ENCODE data around the gene CLEC16A.
"Not testable (repeated sequence)": the region's sequence is repeated elsewhere in the genome, so short reads cannot be mapped to it uniquely, and the experiment has no call there.

The CLEC16A gene

GRCh38 chr16:11095935-11096334, 151.6 kb downstream of the CLEC16A start:
- in situ Hi-C loops (cut with MboI; ENCODE audit: low pct_unique_long_range_greater_than_20kb, low sequenced_read_pairs): no loop called here

GRCh38 chr16:11097094-11097786, 152.9 kb downstream of the CLEC16A start:
- DNase-seq: no peak

More at GRCh38 chr16:11095935-11096334, 151.6 kb downstream of the CLEC16A start:
- no peak for DNase-seq

GRCh38 chr16:11097787-11098167, 153.4 kb downstream of the CLEC16A start:
- in situ Hi-C loops (cut with MboI; ENCODE audit: low pct_unique_long_range_greater_than_20kb, low sequenced_read_pairs): no loop called here
- DNase-seq: no peak

More at GRCh38 chr16:11097094-11097786, 152.9 kb downstream of the CLEC16A start:
- in situ Hi-C loops (cut with MboI; ENCODE audit: low pct_unique_long_range_greater_than_20kb, low sequenced_read_pairs): no loop called here

- in situ Hi-C loops (cut with MboI; ENCODE audit: low pct_unique_long_range_greater_than_20kb, low sequenced_read_pairs): no loop called here
- DNase-seq: no peak
Measured at GRCh38 chr16:11098601-11099390, 154.4 kb downstream of the CLEC16A start.

DNA sequence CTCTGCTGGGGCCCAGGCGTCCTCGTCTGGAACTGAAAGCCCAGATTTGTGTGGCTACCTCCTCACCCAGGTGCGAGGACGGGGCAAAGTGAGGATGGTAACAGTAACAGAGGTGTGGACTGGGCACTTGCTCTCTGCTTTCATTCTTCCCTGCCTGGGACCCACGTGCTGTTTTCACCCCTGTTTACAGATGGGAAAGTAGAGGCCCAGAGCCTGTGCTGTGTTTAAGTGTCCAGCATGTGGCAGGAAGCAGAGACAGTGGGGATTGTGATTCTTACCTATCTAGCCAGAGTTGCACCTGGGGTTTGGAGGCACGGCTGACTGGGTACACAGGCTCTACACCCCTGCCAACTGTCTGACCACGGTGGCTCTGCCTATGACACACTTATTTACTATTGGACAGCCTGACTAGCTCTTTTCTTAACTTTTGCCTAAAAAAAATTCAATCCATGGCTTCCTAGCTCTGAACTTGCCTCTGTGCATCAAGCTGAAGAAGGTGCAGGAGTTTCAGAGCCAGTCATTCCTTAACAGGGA, 155.4 kb downstream of the CLEC16A start:
- no peak for DNase-seq
- in situ Hi-C loops (cut with MboI; ENCODE audit: low pct_unique_long_range_greater_than_20kb, low sequenced_read_pairs): no loop called here

- in situ Hi-C loops (cut with MboI; ENCODE audit: low pct_unique_long_range_greater_than_20kb, low sequenced_read_pairs): no loop called here
- DNase-seq: peak; percentile 44
Measured at GRCh38 chr16:11100239-11100750, 155.9 kb downstream of the CLEC16A start.

- DNase-seq: no peak
- in situ Hi-C loops (cut with MboI; ENCODE audit: low pct_unique_long_range_greater_than_20kb, low sequenced_read_pairs): no loop called here
Measured at GRCh38 chr16:11101283-11101682, 156.9 kb downstream of the CLEC16A start.

GRCh38 chr16:11101695-11102522, 157.5 kb downstream of the CLEC16A start:
- in situ Hi-C loops (cut with MboI; ENCODE audit: low pct_unique_long_range_greater_than_20kb, low sequenced_read_pairs): no loop called here
- no peak for DNase-seq

DNA sequence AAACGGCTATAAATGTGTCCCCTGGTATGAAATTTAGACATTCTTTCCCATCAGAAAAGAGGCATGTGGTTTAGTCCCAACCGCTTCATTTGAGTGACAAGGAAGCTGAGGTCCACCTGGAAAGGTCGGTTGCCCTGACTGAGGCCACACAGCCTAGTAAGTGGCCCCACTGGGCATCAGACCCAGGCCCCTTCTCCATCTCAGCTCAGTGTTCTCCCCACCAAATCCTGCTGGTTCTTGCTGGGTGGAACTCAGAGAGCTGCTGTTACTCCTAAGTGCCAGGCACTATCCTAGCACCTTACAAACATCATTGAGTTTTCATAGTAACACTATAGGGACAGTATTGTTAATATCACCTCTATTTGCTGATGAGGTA, 158.1 kb downstream of the CLEC16A start:
- no peak for DNase-seq
- in situ Hi-C loops (cut with MboI; ENCODE audit: low pct_unique_long_range_greater_than_20kb, low sequenced_read_pairs): no loop called here

DNA sequence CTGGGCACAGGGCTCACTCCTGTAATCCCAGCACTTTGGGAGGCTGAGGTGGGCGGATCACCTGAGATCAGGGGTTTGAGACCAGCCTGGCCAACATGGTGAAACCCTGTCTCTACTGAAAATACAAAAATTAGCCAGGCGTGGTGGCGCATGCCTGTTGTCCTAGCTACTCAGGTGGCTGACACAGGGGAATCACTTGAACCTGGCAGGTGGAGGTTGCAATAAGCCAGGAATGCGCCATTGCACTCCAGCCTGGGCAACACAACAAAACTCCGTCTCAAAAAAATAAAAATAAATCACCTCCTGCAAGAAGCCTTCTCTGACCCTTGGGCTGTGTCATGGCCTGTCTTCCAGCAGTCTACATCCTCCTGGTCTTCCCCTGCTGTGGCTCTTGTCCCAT, 158.9 kb downstream of the CLEC16A start:
- in situ Hi-C loops (cut with MboI; ENCODE audit: low pct_unique_long_range_greater_than_20kb, low sequenced_read_pairs); DNase-seq: not testable (repeated sequence)

GRCh38 chr16:11104168-11105037, 160.0 kb downstream of the CLEC16A start:
- no peak for DNase-seq
- in situ Hi-C loops (cut with MboI; ENCODE audit: low pct_unique_long_range_greater_than_20kb, low sequenced_read_pairs): no loop called here

GRCh38 chr16:11105038-11105903, 160.9 kb downstream of the CLEC16A start:
- DNase-seq: peak; percentile 97
- in situ Hi-C loops (cut with MboI; ENCODE audit: low pct_unique_long_range_greater_than_20kb, low sequenced_read_pairs): no loop called here

DNA sequence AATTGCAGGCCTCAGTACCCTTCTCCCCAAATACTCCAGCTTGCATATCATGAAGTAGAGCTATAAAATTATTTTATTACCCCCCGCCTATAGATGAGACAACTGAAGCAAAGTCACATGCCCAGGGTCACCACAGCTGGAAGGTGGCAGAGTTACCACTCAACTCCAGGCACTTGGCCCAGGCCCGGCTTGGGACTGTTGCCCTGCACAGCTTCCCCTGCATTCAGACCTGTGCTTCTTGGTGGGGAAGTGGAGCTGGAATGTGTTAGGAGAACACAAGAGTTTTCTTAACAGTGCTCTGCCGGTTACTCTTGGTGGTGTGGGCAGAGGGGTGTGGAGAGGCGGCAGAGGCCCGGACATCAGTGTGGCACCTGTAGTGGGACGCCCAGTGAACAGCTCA, 162.4 kb downstream of the CLEC16A start:
- DNase-seq: no peak
- in situ Hi-C loops (cut with MboI; ENCODE audit: low pct_unique_long_range_greater_than_20kb, low sequenced_read_pairs): no loop called here

GRCh38 chr16:11107780-11108465, 163.6 kb downstream of the CLEC16A start:
- no peak for DNase-seq
- in situ Hi-C loops (cut with MboI; ENCODE audit: low pct_unique_long_range_greater_than_20kb, low sequenced_read_pairs): no loop called here

DNA sequence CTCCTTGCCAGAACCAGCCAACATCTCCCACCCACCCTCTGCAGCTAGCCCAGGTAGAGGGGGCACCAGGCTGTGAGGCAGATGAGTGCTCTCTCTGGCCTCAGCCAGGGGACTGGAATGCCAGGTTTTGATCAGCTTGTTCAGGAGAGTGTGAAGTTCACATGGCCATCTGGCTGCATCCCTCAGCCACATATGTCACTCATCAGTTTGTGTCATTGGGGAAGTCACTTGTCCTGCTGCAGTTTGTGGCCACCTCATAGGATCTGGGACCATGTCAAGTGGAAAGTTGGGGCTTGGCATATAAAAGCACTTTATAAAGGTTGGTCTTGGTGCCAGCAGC, 164.1 kb downstream of the CLEC16A start:
- DNase-seq: no peak
- in situ Hi-C loops (cut with MboI; ENCODE audit: low pct_unique_long_range_greater_than_20kb, low sequenced_read_pairs): no loop called here

DNA sequence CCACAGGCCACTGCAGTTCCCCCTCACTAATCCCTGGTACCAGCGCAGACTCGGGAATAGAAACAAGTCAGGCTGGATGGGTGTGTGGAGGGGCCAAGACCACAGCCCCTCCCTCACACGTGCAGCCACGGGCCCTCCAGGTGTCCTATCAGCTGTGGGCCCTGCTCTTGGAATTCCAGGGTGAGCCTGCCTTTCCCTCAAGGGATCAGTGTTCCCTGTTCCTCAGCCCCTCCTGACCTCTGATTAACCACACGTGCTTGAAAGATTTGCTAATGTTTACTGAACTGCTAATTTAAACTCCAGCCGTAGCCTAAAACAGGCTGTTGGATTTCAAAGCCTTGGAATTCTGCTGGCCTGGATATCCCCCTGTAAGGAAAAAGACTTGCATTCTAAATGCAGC, 165.2 kb downstream of the CLEC16A start:
- no peak for DNase-seq
- in situ Hi-C loops (cut with MboI; ENCODE audit: low pct_unique_long_range_greater_than_20kb, low sequenced_read_pairs): no loop called here

- in situ Hi-C loops (cut with MboI; ENCODE audit: low pct_unique_long_range_greater_than_20kb, low sequenced_read_pairs): no loop called here
- no peak for DNase-seq
Measured at GRCh38 chr16:11111150-11111549, 166.8 kb downstream of the CLEC16A start.

Measured in KBM-7 (cell line).